IPS-18c (cell line): ENCODE data around the gene P3H2.

Experiments used
- H3K4me3 ChIP-seq: 2 replicates; pipeline ENCODE4 v1.7.0; 2013; ENCODE audit warnings: low read depth, mild to moderate bottlenecking, low read length, moderate library complexity; ENCODE audit not compliant: insufficient read depth
- H3K9me3 ChIP-seq: one replicate; pipeline ENCODE4 v1.6.1; 2013; ENCODE audit warnings: mild to moderate bottlenecking, low read length, moderate library complexity; ENCODE audit not compliant: control insufficient read depth, insufficient read depth

The P3H2 gene

GRCh38 chr3:190131329-190131728 is 10.6 kb upstream of the P3H2 start:
- Histone ChIP-seq H3K9me3 (no peaks in the 10 kb centered on the region), H3K4me3 (no peak overlapping the region)

- Histone ChIP-seq H3K4me3 (no peak overlapping the region), H3K9me3 (no peaks in the 10 kb centered on the region)
Measured at GRCh38 chr3:190130696-190131095, 10.0 kb upstream of the P3H2 start.

- Histone ChIP-seq H3K9me3 (no peaks in the 10 kb centered on the region), H3K4me3 (no peak overlapping the region)
Measured at GRCh38 chr3:190130037-190130436, 9.3 kb upstream of the P3H2 start.

GRCh38 chr3:190127797-190128196 is 7.1 kb upstream of the P3H2 start:
- Histone ChIP-seq H3K9me3 (no peaks in the 10 kb centered on the region), H3K4me3 (no peak overlapping the region)

- H3K4me3 ChIP-seq = no peak overlapping the region
- H3K9me3 ChIP-seq = no peaks in the 10 kb centered on the region
Measured at GRCh38 chr3:190127195-190127594, 6.5 kb upstream of the P3H2 start.

- no peaks in the 10 kb centered on the region for H3K9me3 ChIP-seq
- no peak overlapping the region for H3K4me3 ChIP-seq
Measured at GRCh38 chr3:190125436-190126068, 4.9 kb upstream of the P3H2 start.

- H3K9me3 ChIP-seq = no peaks in the 10 kb centered on the region
- no peak overlapping the region for H3K4me3 ChIP-seq
Measured at GRCh38 chr3:190124067-190124466, 3.4 kb upstream of the P3H2 start.

- Histone ChIP-seq H3K4me3 (no peak overlapping the region), H3K9me3 (no peaks in the 10 kb centered on the region)
Measured at GRCh38 chr3:190122198-190122771, 1.6 kb upstream of the P3H2 start.

- no peaks in the 10 kb centered on the region for H3K9me3 ChIP-seq
- peak overlapping the region; percentile 26; the same call in 1 of the 2 replicates for H3K4me3 ChIP-seq
Measured at GRCh38 chr3:190121383-190121782, 686 bp upstream of the P3H2 start.

- Histone ChIP-seq H3K4me3 (peak overlapping the region; percentile 26; the same call in 1 of the 2 replicates), H3K9me3 (no peaks in the 10 kb centered on the region)
Measured at GRCh38 chr3:190121061-190121377, 322 bp upstream of the P3H2 start.

- no peaks in the 10 kb centered on the region for H3K9me3 ChIP-seq
- H3K4me3 ChIP-seq = peak overlapping the region; percentile 74
Measured at GRCh38 chr3:190119461-190120268, 1.0 kb downstream of the P3H2 start.

- H3K4me3 ChIP-seq = no peak overlapping the region; the same call in 1 of the 2 replicates
- no peaks in the 10 kb centered on the region for H3K9me3 ChIP-seq
Measured at GRCh38 chr3:190118438-190118837, 2.3 kb downstream of the P3H2 start.

- Histone ChIP-seq H3K4me3 (no peak overlapping the region), H3K9me3 (no peaks in the 10 kb centered on the region)
Measured at GRCh38 chr3:190117981-190118380, 2.7 kb downstream of the P3H2 start.

- Histone ChIP-seq H3K4me3 (no peak overlapping the region), H3K9me3 (no peaks in the 10 kb centered on the region)
Measured at GRCh38 chr3:190116551-190117067, 4.1 kb downstream of the P3H2 start.

GRCh38 chr3:190110826-190111225 is 9.9 kb downstream of the P3H2 start:
- Histone ChIP-seq H3K9me3 (no peaks in the 10 kb centered on the region), H3K4me3 (no peak overlapping the region)

GRCh38 chr3:190109441-190109840 is 11.3 kb downstream of the P3H2 start:
- no peaks in the 10 kb centered on the region for H3K9me3 ChIP-seq

GRCh38 chr3:190108804-190109203 is 11.9 kb downstream of the P3H2 start:
- Histone ChIP-seq H3K4me3 (no peak overlapping the region), H3K9me3 (no peaks in the 10 kb centered on the region)

More at GRCh38 chr3:190109441-190109840, 11.3 kb downstream of the P3H2 start:
- H3K4me3 ChIP-seq = no peak overlapping the region

GRCh38 chr3:190105876-190106275 is 14.8 kb downstream of the P3H2 start:
- H3K4me3 ChIP-seq = no peak overlapping the region
- H3K9me3 ChIP-seq = no peaks in the 10 kb centered on the region
